Measurements from ENCODE around the gene EYS.

Gene EYS

GRCh38 chr6:64415926-64416325, 1291.1 kb downstream of the EYS start:
- DNase-seq, result no peak

GRCh38 chr6:64411226-64411625, 1295.8 kb downstream of the EYS start:
- no peak for DNase-seq

GRCh38 chr6:64409948-64410347, 1297.1 kb downstream of the EYS start:
- no peak for DNase-seq

DNA sequence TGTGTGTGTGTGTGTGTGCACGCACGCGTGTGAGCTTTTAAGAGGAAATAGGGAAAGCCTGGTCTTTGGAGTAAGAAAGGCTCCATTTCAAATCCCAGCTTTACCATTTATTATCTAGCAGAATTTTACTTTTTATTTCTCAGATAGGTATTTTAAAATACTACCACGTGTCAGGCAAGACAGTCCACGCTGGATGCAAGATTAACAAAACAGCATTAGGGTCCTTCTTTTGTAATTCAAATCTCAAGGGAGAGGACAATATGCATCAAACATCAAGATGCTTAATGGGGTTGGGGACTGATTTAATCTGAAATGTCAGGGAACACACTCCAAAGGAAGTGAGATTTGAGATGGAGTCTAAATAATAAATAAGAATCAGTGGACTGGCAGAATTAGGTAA, 1302.6 kb downstream of the EYS start:
- no peak for DNase-seq

DNA sequence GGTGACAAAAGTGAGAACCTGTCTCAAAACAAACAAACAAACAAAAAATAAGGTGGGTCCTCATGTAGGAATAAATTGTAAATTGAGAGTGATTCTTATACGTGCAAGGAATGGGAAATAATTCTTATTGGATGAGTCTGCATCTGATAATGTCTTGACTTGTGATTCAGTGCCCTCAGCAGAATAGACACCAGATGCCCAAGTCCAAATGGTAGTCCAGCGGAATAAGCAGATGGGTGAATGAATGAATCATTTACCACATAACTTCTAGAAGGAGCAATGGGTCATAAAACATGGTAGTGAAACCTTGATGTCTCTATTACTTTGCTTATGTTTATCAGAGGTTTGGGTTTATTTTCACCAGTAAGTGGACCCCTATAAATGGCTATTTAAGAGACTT, 1323.7 kb downstream of the EYS start:
- DNase-seq, result no peak

GRCh38 chr6:64376394-64376793, 1330.6 kb downstream of the EYS start:
- no peak for DNase-seq

- no peak for DNase-seq
These were observed 1349.6 kb downstream of the EYS start for GRCh38 chr6:64357430-64357829.

DNA sequence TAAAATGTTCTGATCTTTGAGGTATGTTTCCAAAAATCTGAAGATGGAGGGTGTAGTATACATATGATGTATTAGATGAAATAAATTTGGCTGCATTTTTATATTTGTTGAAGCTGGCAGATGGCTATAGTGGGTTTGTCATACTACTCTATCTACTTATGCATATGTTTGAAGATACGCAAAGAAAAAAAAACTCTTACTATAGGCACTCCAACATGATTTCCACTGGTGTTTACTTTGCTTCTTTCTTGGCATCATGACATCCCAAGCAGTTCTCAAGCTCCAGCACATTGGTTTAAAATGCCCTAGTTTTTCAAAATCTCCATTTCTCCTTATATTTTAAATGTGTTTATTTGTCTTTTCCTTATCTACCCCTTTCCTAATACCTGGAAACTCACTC, 1359.6 kb downstream of the EYS start:
- no peak for DNase-seq

GRCh38 chr6:64335195-64335594, 1371.8 kb downstream of the EYS start:
- no peak for DNase-seq

- no peak for DNase-seq
These were observed 1372.4 kb downstream of the EYS start for GRCh38 chr6:64334636-64335035.

DNA sequence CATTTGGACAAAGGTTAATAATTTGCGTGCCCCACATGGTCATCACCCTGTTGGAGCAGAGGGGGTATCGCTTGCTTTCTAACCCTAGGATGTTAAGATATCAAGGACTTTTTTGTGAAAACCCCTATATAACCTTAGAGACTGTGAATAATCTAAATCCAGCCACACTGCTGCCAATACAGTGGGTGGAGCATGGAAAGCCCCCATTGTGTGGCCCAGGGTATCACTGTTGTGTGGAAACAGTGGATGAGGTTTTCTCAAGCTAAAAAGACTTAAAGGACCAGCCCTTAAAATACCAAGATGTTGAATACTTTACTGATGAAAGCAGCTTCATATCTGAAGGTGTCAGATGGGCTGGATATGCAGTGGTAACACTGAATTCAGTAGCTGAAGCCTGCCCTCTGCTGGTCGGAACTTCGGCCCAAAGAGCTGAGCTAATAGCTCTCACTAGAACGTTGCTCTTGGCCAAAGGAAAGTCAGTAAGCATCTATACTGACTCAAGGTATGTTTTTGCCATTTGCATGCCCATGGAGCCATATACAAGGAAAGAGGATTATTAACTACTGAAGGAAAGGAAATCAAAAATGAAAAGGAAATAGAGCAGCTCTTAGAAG, 1376.2 kb downstream of the EYS start:
- DNase-seq, result no peak

GRCh38 chr6:64326939-64327338, 1380.1 kb downstream of the EYS start:
- no peak for DNase-seq

GRCh38 chr6:64325093-64325492, 1381.9 kb downstream of the EYS start:
- DNase-seq, result no peak

DNA sequence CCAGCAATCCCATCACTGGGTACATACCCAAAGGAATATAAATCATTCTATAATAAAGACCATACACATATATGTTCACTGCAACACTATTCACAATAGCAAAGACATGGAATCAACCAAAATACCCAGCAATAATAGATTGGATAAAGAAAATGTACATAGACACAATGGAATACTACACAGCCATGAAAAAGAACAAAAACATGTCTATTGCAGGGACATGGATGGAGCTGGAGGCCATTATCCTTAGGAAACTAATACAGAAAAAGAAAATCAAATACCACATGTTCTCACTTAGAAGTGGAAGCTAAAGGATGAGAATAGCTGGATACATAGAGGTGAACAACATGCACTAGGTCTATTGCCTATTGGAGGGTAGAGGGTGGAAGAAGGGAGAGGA, 1396.8 kb downstream of the EYS start:
- no peak for DNase-seq

DNA sequence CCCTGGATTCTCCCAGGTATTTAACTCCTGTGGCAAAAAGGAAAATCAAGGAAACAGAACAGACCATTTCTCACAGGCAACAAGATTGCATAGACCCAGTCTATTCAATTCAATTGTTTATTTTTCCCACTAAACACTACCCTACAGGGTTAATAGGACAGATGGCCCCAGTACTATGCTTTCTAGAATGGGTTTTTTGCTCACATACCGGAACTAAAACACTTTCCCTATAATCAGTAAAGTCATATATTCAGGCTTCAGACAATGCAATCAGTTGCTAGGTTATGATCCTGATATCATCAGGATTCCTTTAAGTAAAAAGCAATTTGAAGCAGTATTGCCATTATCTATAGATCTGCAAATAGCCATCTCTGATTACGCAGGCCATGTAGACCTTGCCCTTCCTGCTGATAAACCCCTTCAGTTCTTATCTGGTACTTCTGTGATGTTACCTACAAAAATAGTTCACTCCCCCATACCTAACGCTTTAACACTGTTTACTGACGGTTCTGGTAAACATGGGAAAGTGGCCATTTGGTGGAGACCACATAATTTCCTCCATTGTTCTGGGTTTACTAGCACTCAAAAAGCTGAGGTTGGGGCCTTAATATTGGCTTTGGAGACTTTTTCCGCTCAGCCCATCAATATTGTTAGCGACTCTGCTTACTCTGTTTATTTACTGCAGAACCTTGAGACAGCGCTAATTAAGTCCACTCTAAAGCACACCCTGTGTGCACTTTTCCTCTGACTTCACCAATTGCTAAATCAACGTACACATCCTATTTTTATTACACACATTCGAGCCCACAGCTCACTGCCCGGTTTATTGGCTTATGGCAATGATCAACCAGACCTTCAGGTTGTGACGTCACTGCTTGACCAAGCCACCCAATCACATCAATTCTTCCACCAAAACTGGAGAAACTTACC, 1405.5 kb downstream of the EYS start:
- DNase-seq, result no peak

- DNase-seq, result no peak
These were observed 1407.8 kb downstream of the EYS start for GRCh38 chr6:64299176-64299575.

DNA sequence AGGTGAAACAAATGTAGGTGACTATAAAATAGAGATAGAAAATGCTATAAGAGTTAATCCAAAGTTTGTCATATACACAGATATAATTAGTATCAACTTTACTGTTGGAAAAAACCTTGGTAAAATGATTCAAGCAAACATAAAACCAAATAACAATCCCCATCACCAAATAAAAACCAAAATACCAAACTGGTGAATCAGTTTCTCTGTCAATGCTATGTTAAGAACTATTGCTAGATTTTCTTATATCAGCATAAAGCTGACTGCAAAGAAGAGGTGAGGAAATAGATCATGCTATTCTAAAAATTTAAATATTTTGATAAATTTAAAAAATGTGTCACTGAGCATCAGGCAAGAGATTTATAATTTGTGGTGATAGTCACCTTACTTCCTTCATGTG, 1413.0 kb downstream of the EYS start:
- DNase-seq, result no peak

DNA sequence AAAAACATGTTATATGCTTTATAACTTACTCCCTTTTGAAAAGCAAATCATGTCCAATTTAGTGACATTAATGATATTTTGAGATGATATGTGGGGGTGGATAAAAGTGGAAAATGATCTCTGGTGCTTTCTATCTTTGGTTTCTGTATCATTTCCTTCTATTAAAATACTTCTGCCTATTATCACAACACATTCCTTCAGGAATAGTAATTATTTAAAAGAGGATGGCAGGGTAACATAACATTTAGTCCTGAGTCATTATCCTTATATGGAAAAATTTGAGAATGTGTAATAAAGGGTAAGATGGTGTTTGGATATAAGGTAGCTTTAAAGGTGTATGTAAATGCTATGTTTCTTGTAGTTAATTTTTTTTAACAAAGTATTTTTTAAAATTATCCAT, 1413.7 kb downstream of the EYS start:
- DNase-seq, result no peak

DNA sequence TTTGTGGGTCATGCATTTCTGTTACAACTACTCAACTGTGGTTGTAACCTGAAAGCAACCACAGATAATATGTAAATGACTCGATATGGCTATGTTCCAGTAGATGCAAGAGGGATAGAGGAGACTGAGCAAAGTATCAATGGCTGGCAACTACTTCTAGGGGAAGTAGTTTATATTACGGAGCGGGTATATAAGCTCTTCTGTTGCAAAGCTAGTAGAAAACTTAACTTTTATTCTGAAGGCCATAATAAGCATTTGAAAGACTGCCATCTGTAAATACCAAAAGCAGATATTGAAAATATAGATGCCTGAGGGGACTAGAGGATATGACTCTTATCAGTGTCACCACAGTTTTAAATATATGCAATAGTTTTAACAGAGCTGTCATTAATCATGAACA, 1416.2 kb downstream of the EYS start:
- DNase-seq, result no peak

GRCh38 chr6:64289931-64290330, 1417.1 kb downstream of the EYS start:
- DNase-seq, result no peak

- DNase-seq, result no peak
These were observed 1418.7 kb downstream of the EYS start for GRCh38 chr6:64288351-64288750.

DNA sequence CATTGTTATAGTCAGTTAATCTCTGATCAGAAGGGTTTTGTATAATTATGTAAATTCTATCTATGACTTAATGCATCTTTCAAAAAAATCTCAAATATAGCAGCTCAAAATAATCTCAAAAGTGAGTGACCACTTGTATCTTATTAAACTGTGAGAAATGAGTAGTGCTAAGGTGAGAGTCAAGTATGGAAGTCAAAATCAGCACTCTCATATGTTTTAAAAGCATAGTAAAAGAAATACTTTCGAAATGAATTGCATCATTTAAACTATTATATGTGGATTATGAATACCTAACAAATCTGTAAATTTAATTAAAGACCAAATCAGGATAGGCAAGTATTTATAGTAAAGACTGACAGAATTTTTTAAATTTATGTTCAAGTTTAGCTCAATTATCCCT, 1425.9 kb downstream of the EYS start:
- DNase-seq, result no peak

DNA sequence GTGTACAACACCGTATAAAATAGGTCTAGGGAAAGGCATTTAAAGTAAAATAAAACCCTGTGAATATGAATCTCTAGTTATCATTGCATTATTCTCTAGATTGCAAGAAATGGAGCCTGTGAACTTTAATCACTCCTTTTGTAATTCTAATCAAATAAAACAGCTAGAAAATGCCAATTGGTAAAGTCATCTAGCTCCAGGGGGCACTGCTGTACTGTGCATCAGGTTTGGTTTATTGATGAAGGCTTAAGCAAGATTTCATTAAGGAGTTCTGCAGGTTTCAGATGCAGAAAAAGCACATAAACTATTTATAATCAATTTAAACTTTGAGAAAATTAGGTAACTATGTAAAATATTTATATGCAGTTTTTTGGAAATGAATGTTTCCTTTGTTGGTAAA, 1426.5 kb downstream of the EYS start:
- no peak for DNase-seq

DNA sequence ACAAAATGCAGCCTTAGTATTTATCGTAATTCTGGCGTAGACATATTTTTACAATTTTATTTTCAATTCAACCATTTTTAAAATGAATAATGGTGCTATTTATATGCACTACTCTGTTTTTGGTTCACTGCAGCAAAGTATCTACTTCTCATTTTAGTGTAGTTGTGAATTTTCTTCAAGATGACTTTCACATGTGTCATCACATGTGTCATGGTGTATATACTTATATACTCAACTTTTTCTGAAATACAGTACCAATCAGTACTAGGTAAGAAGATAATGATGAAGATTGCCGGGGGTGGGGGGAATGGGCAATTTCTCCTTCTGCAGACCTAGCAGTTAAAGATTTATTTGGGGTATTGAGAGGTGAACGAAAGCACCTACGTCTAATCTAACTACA, 1436.9 kb downstream of the EYS start:
- DNase-seq, result no peak

DNA sequence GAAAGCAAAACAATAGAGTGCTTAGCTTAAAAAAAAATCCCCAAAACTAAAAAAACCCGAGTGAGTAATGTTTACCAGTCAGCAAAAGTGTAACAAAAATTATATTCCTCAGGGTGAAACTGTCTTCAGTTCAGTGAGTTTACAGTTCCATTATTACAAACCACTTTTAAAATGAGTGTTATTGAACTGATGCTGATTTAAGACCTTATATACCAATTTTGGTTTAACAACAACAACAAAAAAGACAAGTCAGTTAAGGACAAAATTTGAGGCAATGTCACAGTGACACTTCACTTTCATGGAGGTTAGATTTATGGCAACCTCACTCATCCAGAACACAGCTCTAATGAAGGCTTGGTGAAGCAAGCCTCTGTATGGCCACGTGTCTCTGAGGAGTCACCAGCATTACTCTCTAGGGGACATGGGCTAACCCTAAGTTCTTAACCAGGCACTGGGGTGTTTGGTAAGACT, 1440.6 kb downstream of the EYS start:
- DNase-seq, result no peak

Measured in DMS79 treated with DMSO at 0.1 percent for 48 hours (cell line).